DMS153 (cell line): ENCODE data around the gene TBATA.

Experiments
- DNase-seq: peaks from one replicate; lab custom pipeline; 2025; lab: John Stamatoyannopoulos, UW

Gene TBATA

DNA sequence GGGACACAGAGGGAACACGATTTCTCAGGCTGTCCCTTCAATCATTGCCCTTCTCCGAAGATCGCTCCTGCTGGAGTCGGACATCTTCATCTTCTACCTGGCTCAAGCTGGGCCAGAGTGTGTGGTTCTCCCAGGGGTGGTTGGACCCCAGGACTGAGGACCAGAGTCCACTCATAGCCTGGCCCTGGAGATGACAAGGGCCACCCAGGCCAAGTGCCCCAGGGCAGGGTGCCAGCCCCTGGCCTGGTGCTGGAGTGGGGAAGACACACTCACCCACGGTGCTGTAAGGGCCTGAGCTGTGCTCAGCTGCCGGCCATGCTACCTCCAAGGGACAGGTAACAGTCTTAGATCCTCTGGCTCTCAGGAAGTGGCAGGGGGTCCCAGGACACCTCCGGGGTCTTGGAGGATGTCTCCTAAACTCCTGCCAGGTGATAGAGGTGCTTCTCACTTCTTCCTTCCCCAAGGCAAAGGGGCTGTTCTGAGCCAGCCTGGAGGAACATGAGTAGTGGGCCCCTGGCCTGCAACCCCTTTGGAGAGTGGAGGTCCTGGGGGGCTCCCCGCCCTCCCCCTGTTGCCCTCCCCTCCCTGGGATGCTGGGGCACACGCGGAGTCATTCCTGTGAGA, 23.3 kb downstream of the TBATA start:
- no peak for DNase-seq

DNA sequence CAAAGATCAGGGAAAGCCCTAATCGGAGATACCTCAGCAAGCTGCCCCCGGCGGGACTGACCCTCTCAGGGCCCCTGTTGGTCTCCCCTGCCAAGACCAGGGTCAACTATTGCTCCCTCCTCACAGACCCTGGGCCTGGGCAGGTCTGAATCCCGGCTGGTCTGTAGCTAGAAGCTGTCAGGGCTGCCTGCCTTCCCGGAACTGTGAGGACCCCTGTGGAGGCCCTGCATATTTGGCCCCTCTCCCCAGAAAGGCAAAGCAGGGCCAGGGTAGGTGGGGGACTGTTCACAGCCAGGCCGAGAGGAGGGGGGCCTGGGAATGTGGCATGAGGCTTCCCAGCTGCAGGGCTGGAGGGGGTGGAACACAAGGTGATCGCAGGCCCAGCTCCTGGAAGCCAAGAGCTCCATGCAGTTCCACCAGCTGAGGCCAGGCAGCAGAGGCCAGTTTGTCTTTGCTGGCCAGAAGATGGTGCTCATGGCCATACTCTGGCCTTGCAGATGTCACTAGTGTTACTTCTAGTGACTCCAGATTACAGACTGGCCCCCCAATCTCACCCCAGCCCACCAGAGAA, 24.1 kb downstream of the TBATA start:
- no peak for DNase-seq

DNA sequence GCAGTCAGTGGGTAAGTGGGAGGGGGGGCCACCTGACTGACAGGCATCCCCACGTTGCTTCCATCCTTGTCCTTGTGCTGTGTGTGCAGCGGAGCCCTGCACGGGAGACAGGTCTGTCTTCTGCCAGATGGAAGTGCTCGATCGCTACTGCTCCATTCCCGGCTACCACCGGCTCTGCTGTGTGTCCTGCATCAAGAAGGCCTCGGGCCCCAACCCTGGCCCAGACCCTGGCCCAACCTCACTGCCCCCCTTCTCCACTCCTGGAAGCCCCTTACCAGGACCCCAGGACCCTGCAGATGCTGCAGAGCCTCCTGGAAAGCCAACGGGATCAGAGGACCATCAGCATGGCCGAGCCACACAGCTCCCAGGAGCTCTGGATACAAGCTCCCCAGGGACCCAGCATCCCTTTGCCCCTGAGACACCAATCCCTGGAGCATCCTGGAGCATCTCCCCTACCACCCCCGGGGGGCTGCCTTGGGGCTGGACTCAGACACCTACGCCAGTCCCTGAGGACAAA, 24.8 kb downstream of the TBATA start:
- no peak for DNase-seq

DNA sequence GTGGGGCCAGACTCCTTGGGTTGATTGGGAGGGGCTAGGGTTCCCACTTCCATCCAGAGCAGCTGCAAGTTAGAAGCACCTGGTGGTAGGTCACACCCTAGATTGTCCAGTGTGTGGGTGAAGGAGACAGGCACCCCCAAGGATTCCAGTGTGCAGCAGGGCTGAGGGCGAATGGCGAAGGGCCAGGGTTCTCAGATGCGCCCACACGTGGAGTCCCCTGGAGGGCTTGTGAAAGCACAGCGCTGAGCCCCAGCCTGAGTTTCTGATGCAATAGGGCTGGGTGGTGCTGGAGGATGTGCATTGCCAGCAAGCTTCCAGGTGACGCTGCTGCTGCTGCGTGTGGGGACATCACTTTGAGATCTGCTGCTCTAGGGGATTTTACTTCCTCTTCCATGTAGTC, 25.4 kb downstream of the TBATA start:
- DNase-seq, result peak; percentile 54

DNA sequence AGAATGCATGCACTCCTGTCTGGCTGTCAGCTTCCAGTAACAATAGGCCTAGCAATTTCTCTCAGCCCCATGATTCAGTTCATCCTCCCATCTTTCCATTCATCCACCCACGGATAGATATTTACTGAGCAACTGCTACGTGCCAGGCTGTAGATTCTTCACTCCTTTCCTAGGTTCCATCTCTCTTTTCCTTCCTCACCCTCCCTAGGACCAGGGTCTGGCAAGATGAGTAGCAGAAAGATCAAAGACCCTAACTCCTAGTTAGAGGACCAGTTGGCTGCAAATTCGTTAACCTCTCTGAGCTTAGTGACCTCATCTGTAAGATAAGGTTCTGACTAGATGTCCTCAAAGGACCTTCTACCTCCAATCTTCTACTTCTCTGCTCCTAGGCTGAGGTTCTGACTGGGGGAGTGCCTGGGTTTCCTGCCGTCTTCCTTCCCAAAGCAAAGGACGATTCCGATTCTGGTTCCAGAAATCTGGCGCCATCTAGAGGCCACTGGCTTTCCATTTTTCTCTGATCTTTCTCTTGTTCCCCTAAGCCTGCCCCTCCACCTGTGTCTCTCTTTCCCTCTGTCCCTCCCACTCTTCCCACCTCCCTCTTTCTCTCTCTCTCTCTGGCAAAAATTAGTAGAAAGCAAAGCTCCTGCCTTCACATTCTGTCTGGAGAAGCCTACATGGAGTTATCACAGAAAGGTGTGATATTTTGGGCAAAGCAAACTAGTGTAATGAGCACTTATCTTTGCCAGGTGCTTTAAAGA, 26.2 kb downstream of the TBATA start:
- peak; percentile 81 for DNase-seq

DNA sequence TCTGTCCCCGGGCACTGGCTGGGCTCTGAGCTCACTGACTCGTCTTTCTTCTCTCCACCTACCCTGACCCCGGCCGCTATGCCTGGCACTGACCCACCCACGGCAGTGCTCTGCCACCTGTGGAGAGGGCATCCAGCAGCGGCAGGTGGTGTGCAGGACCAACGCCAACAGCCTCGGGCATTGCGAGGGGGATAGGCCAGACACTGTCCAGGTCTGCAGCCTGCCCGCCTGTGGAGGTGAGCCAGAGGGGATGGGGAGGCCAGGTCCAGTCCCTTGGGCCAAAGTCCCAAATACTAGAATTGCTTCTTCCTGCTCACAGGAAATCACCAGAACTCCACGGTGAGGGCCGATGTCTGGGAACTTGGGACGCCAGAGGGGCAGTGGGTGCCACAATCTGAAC, 27.3 kb downstream of the TBATA start:
- no peak for DNase-seq

DNA sequence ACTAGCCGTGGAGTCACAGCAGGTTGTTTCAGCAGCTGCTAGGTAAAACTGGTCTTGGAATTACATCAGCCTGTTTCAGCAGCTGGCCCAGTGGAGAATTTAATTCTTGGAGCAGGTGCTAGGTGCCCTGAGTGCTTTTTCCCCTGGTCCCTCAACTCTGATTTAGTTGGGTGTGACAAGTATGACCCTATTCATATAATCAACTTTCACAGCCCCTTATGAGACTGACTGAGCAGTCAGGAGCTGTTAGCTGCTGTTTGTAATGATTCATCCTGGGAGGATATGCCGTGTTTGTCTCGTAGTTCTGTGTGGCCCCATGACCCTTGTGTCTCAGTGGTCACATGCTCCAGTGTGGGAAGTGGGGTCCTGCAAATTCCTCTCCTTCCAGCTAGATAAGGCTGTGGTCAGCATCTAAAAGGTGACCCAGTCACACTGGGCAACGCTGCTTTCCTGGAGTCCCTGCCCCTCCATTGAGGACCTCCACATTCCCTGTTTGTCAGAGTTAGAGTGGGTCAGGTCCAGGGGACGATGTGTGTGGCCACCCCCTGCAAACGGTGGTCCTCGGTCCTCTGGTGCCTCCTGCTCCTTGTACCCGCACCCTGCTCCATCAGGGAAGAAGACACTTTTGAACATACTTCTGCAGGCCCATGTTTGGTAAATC, 28.3 kb downstream of the TBATA start:
- no peak for DNase-seq

DNA sequence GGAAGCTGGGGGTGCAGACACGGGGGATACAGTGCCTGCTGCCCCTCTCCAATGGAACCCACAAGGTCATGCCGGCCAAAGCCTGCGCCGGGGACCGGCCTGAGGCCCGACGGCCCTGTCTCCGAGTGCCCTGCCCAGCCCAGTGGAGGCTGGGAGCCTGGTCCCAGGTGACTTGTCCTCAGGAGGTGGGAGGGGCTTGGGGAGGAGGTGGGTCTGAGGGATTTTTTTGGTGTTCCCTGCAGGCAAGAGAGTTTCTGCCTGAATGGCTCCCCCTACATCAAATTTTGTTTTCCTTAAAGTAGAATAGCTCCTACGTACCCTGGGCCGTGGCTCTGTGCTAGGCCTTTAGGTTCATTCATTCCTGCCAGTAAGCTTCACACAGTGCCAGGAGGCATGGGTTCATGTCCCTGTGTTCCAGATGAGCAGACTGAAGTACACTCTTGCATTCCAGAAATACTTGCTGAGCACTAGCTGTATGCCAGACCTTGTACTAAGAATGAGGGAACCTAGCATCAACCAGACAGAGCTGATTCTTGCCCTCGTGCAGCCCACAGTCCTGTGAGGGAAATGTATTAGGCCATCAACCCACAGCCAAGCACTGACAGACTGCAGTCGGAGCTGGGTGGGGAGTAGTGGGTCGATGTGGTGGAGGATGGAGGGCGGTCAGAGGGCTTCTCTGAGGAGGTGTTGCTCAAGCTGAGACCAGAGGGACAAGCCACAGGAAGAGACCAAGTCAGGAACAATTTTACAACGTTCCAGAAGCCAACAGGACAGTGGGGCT, 31.1 kb downstream of the TBATA start:
- no peak for DNase-seq

DNA sequence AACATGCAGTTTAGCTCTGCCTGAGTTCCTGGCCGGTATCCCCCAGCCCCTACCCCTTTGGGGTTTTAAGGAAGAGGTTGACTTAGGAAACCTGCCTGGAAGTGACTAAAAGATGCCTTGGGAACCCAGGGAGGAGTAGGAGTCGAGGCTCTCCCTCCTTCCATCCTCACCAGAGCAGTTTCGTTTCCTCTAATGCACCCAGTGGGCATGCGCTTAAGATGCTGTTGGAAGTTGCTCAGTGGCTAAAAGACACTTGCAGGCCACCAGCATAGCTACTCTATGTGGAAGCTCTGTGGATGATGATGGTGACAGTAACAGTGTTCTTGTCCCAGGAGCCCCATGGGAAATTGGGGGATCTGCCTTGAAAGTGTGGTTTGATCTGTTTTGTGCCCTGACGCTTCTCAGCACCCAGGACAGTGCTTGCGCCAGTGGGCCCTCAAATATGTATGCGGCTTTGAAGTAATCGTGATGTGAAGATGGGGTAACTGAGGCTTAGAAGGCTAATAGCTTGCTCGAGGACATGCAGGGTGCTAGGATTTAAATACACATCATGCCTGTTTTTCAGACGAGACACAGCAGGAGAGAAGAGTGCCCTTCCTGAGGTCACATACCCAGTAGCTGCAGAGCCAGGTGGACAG, 32.0 kb downstream of the TBATA start:
- DNase-seq, result no peak

DNA sequence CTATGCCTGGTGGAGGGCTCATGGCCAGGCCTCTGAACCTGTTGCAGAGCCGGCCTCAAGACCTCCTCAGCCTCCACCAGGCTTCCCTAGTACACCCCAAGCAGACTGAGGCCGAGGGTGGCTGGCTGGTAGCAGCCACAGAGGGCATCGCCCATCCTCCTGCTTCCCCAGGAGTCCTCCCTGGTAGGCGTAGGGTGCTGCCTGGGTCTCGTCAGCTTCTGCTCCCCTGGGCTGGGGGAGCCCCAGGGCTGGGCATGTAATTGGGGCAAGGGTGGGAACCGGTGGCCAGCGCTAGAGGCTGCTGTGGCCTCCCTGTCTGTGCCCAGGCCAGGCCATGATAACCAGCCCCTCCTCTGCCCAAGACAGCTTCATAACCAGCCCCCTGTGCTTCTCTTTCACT, 32.6 kb downstream of the TBATA start:
- DNase-seq, result no peak

DNA sequence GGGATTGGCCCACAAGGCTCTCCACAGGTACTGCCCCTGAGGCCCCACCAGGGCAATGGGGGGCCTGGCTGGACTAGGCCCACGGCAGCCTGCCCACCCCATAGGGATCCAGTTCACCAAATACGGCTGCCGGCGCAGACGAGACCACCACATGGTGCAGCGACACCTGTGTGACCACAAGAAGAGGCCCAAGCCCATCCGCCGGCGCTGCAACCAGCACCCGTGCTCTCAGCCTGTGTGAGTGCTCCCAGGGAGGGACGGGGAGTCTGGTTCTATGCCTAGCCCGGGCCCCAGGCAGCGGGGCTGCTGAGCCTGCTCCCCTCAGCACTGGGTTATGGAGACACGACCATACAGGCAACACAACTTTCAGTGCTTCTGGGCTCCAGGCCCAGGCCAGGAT, 33.2 kb downstream of the TBATA start:
- DNase-seq, result no peak

DNA sequence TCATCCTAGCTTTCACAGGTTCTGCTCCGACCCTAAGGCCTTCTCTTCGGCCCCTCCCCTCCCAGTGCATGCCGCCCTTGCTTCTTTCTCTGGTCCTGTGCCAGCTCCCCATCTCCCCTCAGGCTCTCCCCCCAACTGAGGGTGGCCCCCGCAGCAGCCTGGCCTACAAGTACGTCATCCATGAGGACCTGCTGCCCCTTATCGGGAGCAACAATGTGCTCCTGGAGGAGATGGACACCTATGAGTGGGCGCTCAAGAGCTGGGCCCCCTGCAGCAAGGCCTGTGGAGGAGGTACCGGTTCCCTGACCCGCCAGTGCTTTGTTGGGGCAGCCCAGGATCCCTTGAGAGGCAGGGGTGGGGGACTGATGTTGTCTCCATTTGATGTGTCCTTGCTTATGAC, 33.8 kb downstream of the TBATA start:
- no peak for DNase-seq

DNA sequence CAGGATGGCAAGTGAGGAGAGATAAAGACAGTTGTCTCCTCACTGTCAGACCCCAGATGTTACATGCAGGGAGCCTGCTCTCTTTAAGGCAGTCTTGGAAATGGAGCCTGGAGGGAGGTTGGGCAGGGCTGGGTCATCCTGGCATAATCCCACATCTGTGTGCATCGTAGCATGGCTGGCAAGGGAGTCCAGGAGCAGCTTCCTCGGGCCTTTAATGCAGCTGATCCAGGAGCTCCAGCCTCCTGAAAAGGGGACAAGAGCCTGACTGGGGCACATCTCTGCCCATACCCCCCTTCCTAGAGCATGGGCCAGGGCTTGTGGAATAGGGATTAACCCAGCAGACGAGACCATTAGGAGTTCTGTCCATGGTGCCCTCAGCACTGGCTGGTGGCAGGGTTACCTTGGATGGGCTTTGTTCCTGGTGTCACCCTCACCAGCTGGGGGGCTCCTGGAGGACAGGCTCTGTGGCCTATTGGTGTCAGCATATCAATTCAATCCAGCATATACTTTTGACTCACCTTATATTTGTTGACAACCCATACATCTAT, 34.9 kb downstream of the TBATA start:
- no peak for DNase-seq

DNA sequence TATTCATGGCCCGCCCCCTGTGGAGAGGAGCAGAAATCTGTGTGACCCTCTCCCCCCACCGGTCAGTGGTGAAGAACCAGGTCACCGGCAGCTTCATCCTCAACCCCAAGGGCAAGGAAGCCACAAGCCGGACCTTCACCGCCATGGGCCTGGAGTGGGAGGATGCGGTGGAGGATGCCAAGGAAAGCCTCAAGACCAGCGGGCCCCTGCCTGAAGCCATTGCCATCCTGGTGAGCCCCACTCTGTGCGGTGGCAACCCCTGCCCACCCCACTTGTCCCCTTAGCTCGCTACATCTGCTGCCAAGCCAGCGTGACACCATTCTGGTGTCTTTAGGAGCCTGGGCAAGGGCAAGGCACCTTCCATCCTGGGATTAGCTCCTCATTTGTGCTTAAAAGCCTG, 35.4 kb downstream of the TBATA start:
- no peak for DNase-seq

DNA sequence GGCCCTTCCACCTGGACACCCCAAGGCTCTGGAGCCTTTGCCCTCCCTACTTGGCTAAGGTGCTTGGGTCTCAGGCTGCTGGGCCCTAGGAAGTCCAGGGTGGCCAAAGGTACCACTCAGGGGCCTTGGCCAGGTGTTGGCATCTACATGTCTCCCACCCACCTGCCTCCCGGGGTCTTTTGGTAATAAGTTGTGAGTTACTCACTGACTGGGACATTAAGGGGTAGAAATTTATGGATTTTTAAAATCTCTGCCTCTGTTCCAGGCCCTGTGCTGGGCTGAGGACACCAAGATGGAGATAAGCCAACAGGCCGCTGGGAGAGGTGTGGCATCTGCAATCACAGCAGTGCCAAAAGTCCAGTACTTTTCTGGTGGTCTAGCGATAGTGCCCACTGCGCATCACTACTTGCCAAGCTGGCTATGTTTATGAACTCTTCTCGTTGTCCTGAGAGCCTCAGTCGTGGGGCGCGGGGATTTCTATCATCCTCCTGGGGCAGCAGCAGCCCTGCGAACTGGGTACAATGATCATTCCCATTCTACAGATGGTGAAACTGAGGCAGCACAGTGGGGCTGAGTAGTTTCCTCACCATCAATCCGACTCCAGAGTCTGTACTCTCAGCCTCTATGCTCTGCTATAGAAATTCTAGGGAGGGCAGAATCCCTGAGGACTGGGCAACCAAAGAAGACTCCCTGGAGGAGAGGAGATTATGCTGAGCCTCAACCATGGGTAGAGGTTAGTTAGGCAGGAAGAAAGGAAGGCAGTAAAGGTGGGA, 36.2 kb downstream of the TBATA start:
- DNase-seq, result no peak

DNA sequence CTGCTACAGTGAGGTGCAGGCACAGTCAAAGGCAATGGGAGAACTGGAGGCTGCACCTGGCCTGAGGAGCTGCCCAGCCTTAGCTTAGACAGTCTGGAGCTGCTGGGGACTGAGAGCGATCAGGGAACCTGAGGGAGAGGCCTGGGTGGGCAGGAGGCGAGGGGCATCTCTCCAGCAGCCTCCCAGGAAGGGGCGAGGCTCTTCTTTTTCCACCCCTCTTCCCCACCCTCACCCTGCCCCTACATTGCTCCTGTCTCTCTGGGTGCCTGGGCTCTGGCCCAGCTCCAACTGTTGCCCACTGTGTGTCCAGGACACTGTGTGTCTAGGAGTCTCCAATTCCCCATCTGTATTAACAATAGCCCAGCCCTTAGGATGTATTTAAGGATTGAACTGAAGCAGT, 36.9 kb downstream of the TBATA start:
- no peak for DNase-seq

DNA sequence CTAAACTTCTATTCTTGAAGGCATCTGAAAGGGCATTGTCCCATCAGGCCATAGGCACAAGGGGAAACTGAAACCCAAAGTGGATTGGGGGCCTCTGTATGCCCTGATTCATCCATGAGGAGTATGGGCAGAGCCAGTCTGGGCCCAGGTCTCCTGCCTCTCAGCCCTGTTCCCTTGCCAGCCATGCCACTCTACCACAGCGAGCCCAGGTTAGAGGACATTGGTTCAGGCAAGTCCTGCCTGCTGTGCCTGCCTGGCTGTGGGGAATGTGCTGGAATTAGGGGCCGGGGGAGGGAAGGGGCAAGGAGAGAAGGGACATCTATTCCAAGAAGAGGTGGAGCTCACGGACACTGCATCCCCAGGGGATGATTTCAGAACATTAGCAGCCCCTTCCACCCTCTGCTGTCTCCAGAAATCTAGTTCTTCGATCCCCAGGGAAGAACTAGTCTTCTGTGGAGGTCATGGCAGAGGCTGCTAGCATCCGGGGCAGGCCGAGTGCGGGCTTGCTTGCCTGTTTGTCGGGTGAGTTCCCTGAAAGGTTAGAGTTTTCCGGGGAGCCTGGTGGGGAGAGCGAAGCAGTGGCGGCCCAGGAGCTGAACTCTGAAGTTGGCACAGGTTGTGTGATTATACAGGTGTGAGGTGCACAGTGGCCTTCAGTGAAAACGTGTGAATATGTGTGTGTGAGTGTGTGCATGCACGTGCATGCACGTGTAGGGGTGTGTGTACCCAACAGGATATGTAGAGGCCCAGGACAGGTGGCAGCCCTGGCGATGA, 37.8 kb downstream of the TBATA start:
- DNase-seq, result no peak

DNA sequence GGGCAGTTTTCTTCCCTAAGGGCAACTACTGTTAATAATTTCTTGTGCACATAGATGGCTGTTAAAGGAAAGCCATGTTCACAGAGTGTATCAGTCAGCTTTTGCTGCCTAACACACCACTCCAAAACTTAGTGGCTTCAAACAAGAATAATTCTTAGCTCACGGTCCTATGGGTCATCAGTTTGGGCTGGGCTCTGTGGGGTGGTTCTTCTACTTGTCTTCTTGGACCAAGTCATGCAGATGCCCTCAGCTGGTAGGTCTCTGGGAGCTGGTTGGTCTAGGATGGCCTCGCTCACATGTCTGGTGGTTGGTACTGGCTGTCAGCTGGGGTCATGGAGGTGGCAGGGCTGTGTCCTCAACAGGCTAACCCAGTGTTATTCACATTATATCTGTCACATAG, 39.6 kb downstream of the TBATA start:
- no peak for DNase-seq

DNA sequence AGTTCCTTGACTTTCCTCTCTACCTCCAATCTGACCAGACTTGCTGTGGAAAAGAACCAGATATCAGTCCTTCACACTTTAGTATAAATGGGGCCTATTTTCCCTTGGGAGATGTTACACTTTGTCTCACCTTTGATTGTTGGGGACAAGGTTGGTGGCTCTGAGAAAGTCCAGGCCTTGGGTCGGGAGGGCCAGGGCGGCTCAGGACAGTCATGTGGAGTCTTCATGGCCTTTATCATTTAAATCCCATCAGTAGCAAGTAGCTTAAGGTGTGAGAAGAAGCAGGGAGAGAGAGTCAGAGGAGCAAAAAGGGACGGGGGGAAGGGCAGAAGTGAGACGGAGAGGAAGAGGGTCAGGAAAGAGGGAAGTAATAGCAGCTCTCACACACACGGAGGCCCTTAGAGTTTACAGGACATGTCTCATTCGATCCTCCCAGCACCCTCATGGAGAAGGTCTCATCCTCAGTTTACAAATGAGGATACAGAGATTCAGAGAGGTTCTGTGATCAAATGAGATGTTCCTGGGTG, 40.5 kb downstream of the TBATA start:
- DNase-seq, result no peak
